T-helper 17 cell (primary cell): ENCODE results near the gene SERHL2. TPM values are rescaled to one million over a fixed set of nuclear protein-coding genes. Genes with fewer than 3 reads are reported as not detected.
"Not testable (repeated sequence)": the region's sequence is repeated elsewhere in the genome, so short reads cannot be mapped to it uniquely, and the experiment has no call there.

ENCODE experiments used
- ATAC-seq: fragments of 150-1000 bp; cut with Tn5 transposase; 2 replicates; pipeline ENCODE4 v1.10.0; 2021; ENCODE audit warnings: mild to moderate bottlenecking, moderate library complexity
- DNase-seq, 3 donors: peaks; one replicate each; pipeline versions ENCODE4 v3.0.0 to v3.0.0-alpha.2; 2020 to 2021
- H3K9me3 ChIP-seq: one replicate; pipeline ENCODE4 v1.7.0; 2013; ENCODE audit warnings: low read length, mild to moderate bottlenecking; ENCODE audit not compliant: control insufficient read depth, poor library complexity, severe bottlenecking
- H3K27ac Mint-ChIP-seq: one replicate; pipeline ENCODE4 v1.8.0; 2022; ENCODE audit warnings: mild to moderate bottlenecking, moderate library complexity, mixed read lengths
- H3K27me3 Mint-ChIP-seq: one replicate; pipeline ENCODE4 v1.8.0; 2022; ENCODE audit warnings: mixed read lengths
- H3K36me3 Mint-ChIP-seq: one replicate; pipeline ENCODE4 v1.8.0; 2022; ENCODE audit warnings: low read depth, mixed read lengths
- H3K4me1 Mint-ChIP-seq: one replicate; pipeline ENCODE4 v1.8.0; 2022; ENCODE audit warnings: mild to moderate bottlenecking, mixed read lengths
- H3K4me3 Mint-ChIP-seq: one replicate; pipeline ENCODE4 v1.8.0; 2022; ENCODE audit warnings: mild to moderate bottlenecking, moderate library complexity, mixed read lengths
- total RNA-seq, 4 donors: library from RNA in 2 of 4; stranded (reverse) in 2 of 4; gene quantifications; one replicate each; pipeline ENCODE4 v1.2.3 and lab custom pipeline; 2022 to 2026

SERHL2 gene
- total RNA-seq, 2 donors from 2014 or later, result 0.34 to 0.40 TPM

GRCh38 chr22:42608823-42609361 is 55.1 kb downstream of the SERHL2 start:
- Mint-ChIP-seq H3K36me3 (peaks cover 2% of the 10 kb centered on the region), H3K4me1 (peaks cover 34% of the 10 kb centered on the region), H3K4me3 (no peak overlapping the region), H3K27ac (no peak overlapping the region), H3K27me3 (no peaks in the 10 kb centered on the region)
- ATAC-seq (no peak), DNase-seq (no peak)
- H3K9me3 ChIP-seq, result no peaks in the 10 kb centered on the region

DNA sequence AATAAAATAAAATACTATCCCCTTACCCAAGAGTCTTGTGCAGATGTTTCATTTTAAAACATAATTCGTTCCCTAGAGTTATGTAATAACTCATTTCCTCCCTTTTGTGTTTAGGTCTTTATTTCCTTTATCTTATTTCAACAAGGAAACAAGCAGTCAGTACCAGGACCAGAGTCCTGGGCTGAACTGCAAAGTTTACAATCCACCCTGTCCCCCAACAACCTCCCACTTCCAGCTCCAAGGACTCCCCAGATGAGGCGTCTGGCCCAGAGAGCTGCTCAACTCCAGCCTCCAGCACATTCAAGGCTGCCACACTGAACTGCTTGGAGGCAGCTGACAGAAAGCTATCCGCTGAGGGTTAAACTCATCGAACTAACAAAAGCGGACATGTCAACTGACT is 56.4 kb downstream of the SERHL2 start:
- peak overlapping the region; percentile 50 for H3K4me3 Mint-ChIP-seq
- no peak for DNase-seq
- H3K36me3 Mint-ChIP-seq, result peaks cover 2% of the 10 kb centered on the region

DNA sequence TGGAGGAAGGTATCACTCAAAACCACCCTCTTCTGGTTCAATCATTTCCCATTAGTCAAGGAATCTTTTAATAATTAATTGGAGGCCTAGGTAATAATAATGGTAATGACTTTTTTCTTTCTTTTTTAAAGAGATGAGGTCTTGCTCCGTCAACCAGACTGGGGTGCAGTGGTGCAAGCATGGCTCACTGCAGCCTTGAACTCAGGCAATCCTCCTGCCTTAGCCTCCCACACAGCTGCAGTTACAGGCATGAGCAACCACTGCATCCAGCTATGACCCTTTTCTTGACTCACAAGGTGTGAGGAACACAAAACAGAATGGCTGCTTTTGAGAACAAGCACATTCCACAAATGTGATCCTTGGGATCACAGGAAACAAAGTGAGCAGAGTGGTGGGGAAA is 57.3 kb downstream of the SERHL2 start:
- H3K36me3 Mint-ChIP-seq, result peaks cover 2% of the 10 kb centered on the region
- no peaks in the 10 kb centered on the region for H3K27me3 Mint-ChIP-seq
- peaks cover 43% of the 10 kb centered on the region for H3K4me1 Mint-ChIP-seq
- no peak overlapping the region for H3K27ac Mint-ChIP-seq
- H3K9me3 ChIP-seq, result no peaks in the 10 kb centered on the region
- no peak for ATAC-seq
- DNase-seq, result no peak
- H3K4me3 Mint-ChIP-seq, result no peak overlapping the region

More for the DNA sequence above, 56.4 kb downstream of the SERHL2 start:
- H3K4me1 Mint-ChIP-seq, result peaks cover 39% of the 10 kb centered on the region
- no peaks in the 10 kb centered on the region for H3K9me3 ChIP-seq
- H3K27ac Mint-ChIP-seq, result no peak overlapping the region
- H3K27me3 Mint-ChIP-seq, result no peaks in the 10 kb centered on the region
- no peak for ATAC-seq

DNA sequence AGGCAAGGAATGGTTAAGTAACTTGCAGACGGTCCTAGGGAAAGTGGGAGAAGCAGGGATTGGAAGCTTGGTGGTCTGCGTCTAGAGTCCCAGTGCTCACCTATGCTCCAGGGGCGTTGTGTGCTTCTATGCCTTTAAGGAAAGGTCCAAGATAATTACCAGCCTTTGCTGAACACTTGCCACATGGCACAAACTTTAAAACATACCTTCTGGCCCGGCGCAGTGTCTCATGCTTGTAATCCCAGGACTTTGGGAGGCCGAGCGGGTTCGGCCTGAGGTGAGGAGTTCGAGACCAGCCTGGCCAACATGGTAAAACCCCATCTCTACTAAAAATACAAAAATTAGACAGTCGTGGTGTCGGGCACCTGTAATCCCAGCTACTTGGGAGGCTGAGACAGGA is 58.6 kb downstream of the SERHL2 start:
- peak overlapping the region; percentile 96 for H3K4me3 Mint-ChIP-seq
- H3K36me3 Mint-ChIP-seq, result peaks cover 2% of the 10 kb centered on the region
- no peaks in the 10 kb centered on the region for H3K27me3 Mint-ChIP-seq
- peaks cover 41% of the 10 kb centered on the region for H3K4me1 Mint-ChIP-seq
- no peaks in the 10 kb centered on the region for H3K9me3 ChIP-seq
- DNase-seq (no peak), ATAC-seq (no peak)
- H3K27ac Mint-ChIP-seq, result peak overlapping the region; percentile 100

- peaks cover 44% of the 10 kb centered on the region for H3K4me1 Mint-ChIP-seq
- peaks cover 2% of the 10 kb centered on the region for H3K36me3 Mint-ChIP-seq
- ATAC-seq (peak; percentile 1), DNase-seq (no peak)
- no peaks in the 10 kb centered on the region for H3K9me3 ChIP-seq
- H3K27me3 Mint-ChIP-seq, result no peaks in the 10 kb centered on the region
- peak overlapping the region; percentile 96 for H3K4me3 Mint-ChIP-seq
- peak overlapping the region; percentile 100 for H3K27ac Mint-ChIP-seq
These were observed 60.1 kb downstream of the SERHL2 start for GRCh38 chr22:42613872-42614301.

- Mint-ChIP-seq H3K27me3 (no peaks in the 10 kb centered on the region), H3K27ac (peak within 1 kb of the TSS; percentile 100), H3K4me1 (peaks cover 41% of the 10 kb centered on the region), H3K4me3 (peak within 1 kb of the TSS; percentile 96), H3K36me3 (peaks cover 2% of the 10 kb centered on the region)
- no peaks in the 10 kb centered on the region for H3K9me3 ChIP-seq
- ATAC-seq (peak; percentile 75), DNase-seq (peak; percentile 97 to 98 (median 97))
These were observed 60.7 kb downstream of the SERHL2 start, which contains the start of gene POLDIP3 for GRCh38 chr22:42614312-42615091. TSS of gene POLDIP3 (minus strand) at chr22:42614883. CDS start at chr22:42614857, 26 bp downstream.

- peaks cover 37% of the 10 kb centered on the region for H3K4me1 Mint-ChIP-seq
- H3K4me3 Mint-ChIP-seq, result peak overlapping the region; percentile 96
- peak overlapping the region; percentile 100 for H3K27ac Mint-ChIP-seq
- H3K36me3 Mint-ChIP-seq, result peaks cover 2% of the 10 kb centered on the region
- DNase-seq (peak; percentile 53 to 72 (median 71)), ATAC-seq (peak; percentile 71)
- H3K9me3 ChIP-seq, result no peaks in the 10 kb centered on the region
- no peaks in the 10 kb centered on the region for H3K27me3 Mint-ChIP-seq
These were observed 61.5 kb downstream of the SERHL2 start for GRCh38 chr22:42615092-42615859.

- ATAC-seq, H3K9me3 ChIP-seq, DNase-seq, H3K36me3 Mint-ChIP-seq, H3K27me3 Mint-ChIP-seq: not testable (repeated sequence)
- Mint-ChIP-seq H3K27ac (peak overlapping the region; percentile 100), H3K4me1 (peaks cover 36% of the 10 kb centered on the region), H3K4me3 (peak overlapping the region; percentile 96)
These were observed 62.1 kb downstream of the SERHL2 start for GRCh38 chr22:42615860-42616175.

DNA sequence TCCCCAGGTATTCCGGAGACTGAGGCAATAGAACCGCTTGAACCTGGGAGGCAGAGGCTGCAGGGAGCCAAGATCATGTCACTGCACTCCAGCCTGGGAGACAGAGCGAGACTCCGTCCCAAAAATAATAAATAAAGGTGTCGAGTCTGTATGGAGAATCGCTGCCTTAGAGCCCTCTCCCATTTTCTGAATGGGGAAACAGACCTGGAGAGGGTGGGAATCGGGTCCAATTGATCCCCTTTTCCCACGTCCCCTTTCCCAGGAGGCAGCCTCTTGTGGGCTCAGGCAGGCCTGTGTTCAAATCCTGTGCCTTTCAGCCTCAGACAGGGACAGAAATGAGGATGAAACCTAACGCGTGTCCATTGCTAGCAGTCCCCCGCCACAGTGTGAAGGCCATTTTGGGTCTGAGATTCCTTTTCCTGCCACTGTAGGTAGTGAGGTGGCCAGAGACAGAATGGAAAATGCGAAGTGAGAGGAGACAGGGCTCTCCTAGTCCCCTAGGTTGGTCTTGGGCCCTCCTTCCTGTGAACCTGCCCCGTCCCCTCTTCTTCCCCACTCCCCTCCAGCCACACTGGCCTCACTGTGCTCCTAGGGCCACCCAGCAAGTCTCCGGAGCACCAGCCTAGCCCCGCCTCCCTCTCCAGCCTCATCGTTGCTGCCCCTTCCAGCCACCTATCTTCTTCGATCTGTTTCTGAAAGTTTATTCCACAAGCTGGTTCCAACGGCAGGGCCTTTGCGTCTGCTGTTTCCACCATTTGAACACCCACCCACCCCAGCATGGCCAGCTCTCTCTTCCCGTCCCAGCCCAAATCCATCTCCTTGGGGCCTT is 63.6 kb downstream of the SERHL2 start:
- Mint-ChIP-seq H3K36me3 (peaks cover 2% of the 10 kb centered on the region), H3K4me3 (peak overlapping the region; percentile 61), H3K4me1 (peaks cover 32% of the 10 kb centered on the region), H3K27ac (peak overlapping the region; percentile 61), H3K27me3 (no peaks in the 10 kb centered on the region)
- ATAC-seq (no peak), DNase-seq (no peak)
- no peaks in the 10 kb centered on the region for H3K9me3 ChIP-seq

- Mint-ChIP-seq H3K4me1 (peaks cover 18% of the 10 kb centered on the region), H3K27ac (no peak overlapping the region)
- DNase-seq, result no peak
These were observed 65.7 kb downstream of the SERHL2 start for GRCh38 chr22:42619261-42620063.

DNA sequence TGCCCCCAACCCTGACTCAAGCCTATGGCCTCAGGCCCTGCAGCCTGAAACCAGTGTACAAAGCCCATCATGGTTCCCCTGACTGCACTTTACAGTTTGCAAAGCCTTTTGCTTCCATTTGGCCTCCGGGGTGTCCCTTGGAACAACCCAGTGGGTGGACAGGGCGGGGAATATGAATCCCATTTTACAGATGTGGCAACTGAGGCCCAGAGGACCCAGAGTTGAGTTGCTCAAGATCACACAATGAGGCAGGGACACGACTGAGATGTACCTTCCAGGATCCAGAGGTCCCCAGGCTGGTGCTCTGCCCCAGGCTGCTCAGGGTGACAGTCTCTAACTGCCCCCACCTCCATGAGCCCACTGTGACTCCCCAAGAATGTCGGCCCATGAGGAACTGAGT is 66.3 kb downstream of the SERHL2 start:
- H3K9me3 ChIP-seq, result no peaks in the 10 kb centered on the region
- Mint-ChIP-seq H3K27me3 (no peaks in the 10 kb centered on the region), H3K4me3 (no peak overlapping the region), H3K4me1 (peaks cover 14% of the 10 kb centered on the region), H3K27ac (no peak overlapping the region), H3K36me3 (no peaks in the 10 kb centered on the region)
- no peak for ATAC-seq
- DNase-seq, result no peak

More at GRCh38 chr22:42619261-42620063, 65.7 kb downstream of the SERHL2 start:
- Mint-ChIP-seq H3K4me3 (peak overlapping the region; percentile 7), H3K36me3 (no peaks in the 10 kb centered on the region), H3K27me3 (no peaks in the 10 kb centered on the region)
- no peaks in the 10 kb centered on the region for H3K9me3 ChIP-seq
- no peak for ATAC-seq

DNA sequence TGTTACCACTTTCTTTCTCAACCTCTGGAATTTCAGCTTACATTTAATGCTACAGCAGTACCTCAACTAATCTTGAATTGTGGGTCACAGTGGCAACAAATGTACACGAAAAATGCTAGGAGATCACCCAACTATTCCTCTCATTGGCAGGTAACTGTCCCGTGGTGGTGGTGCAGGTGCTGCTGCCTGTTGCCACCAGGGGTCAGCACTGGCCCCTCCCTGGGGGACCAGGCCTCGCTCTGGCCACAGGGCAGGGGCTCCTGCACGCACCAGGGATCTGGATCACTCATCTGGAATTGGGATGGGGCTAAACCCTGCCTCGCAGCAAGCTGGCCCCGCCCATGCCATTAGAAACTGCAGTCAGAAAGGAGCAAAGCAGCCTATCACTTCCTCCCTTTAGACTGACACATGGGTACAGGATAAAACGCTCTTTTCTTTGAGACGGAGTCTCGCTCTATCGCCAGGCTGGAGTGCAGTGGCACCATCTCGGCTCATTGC is 67.8 kb downstream of the SERHL2 start:
- DNase-seq, result peak; percentile 25 to 50 (median 35)
- Mint-ChIP-seq H3K27ac (peak overlapping the region; percentile 62), H3K4me1 (peaks cover 8% of the 10 kb centered on the region), H3K36me3 (no peaks in the 10 kb centered on the region), H3K4me3 (peak overlapping the region; percentile 12), H3K27me3 (no peaks in the 10 kb centered on the region)
- peak; percentile 83 for ATAC-seq
- H3K9me3 ChIP-seq, result no peaks in the 10 kb centered on the region
